GM10248 (cell line): ENCODE measurements around the gene NIN.

Experiments
- CTCF ChIA-PET: fragments of 300-600 bp; sonication (Branson Sonifier 250); formaldehyde crosslinking; extraction: SDS; loops from one replicate; lab custom pipeline; 2021; ENCODE audit warnings: antibody characterized with exemption; lab: Yijun Ruan, JAX
- POLR2A ChIA-PET: fragments of 350-650 bp; sonication (Branson Sonifier 250); formaldehyde crosslinking; extraction: SDS; loops from one replicate; lab custom pipeline; 2020; ENCODE audit warnings: antibody characterized with exemption; lab: Yijun Ruan, JAX
- DNase-seq: peaks from one replicate; pipeline ENCODE4 v3.0.0; 2012; ENCODE audit errors: extremely low spot score
- CTCF ChIP-seq: IDR thresholded peaks from 2 replicates; pipeline ENCODE4 v1.5.1; 2012; ENCODE audit warnings: mild to moderate bottlenecking, low read depth; ENCODE audit errors: extremely low read depth, missing control alignments, control extremely low read depth

NIN gene

GRCh38 chr14:50805396-50805795 is 25.6 kb downstream of the NIN start:
- ChIA-PET CTCF (interaction anchor here (0.9 to 8.6 kb wide), 5 partner anchors 9 to 55 kb away, joined by 6 to 42 read pairs (median 12); no protein-coding TSS in a partner anchor), POLR2A (interaction anchor here (1.0 kb wide), 1 partner anchor 13 kb away, joined by 3 read pairs; no protein-coding TSS in a partner anchor)

GRCh38 chr14:50804181-50804721 is 26.7 kb downstream of the NIN start:
- CTCF ChIA-PET: interaction anchor here (1.1 to 8.6 kb wide), 4 partner anchors 12 to 56 kb away, joined by 4 to 42 read pairs (median 16); no protein-coding TSS in a partner anchor
- no peak for DNase-seq
- POLR2A ChIA-PET: interaction anchor here (0.7 to 1.0 kb wide), 4 partner anchors 12 to 722 kb away, joined by 3 to 4 read pairs (median 3); no protein-coding TSS in a partner anchor
- no peak for TF ChIP-seq CTCF

More at GRCh38 chr14:50805396-50805795, 25.6 kb downstream of the NIN start:
- TF ChIP-seq CTCF: no peak
- DNase-seq: no peak

GRCh38 chr14:50801706-50802105 is 29.3 kb downstream of the NIN start:
- TF ChIP-seq CTCF: no peak
- ChIA-PET CTCF (interaction anchor here (0.7 to 4.3 kb wide), 4 partner anchors 9 to 24 kb away, joined by 3 to 21 read pairs (median 4); no protein-coding TSS in a partner anchor), POLR2A (interaction anchor here (0.8 kb wide), 1 partner anchor 20 kb away, joined by 4 read pairs; no protein-coding TSS in a partner anchor)
- DNase-seq: no peak

- POLR2A ChIA-PET: no interaction called here
- no peak for DNase-seq
- CTCF ChIA-PET: interaction anchor here (1.3 to 2.2 kb wide), 4 partner anchors 8 to 60 kb away, joined by 3 to 7 read pairs (median 6); no protein-coding TSS in a partner anchor
- TF ChIP-seq CTCF: no peak
Observed at GRCh38 chr14:50800032-50800431, 30.9 kb downstream of the NIN start.

GRCh38 chr14:50798048-50798421 is 32.9 kb downstream of the NIN start:
- peak; percentile 53 for DNase-seq
- no peak for TF ChIP-seq CTCF
- ChIA-PET POLR2A (no interaction called here), CTCF (interaction anchor here (1.1 to 14.5 kb wide), 7 partner anchors 10 to 62 kb away, joined by 3 to 207 read pairs (median 7); no protein-coding TSS in a partner anchor)

- TF ChIP-seq CTCF: no peak
- CTCF ChIA-PET: interaction anchor here (0.8 to 14.5 kb wide), 9 partner anchors 8 to 31 kb away, joined by 3 to 207 read pairs (median 5); no protein-coding TSS in a partner anchor
- DNase-seq: no peak
- POLR2A ChIA-PET: interaction anchor here (0.8 kb wide), 1 partner anchor 10 kb away, joined by 3 read pairs; no protein-coding TSS in a partner anchor
Observed at GRCh38 chr14:50797250-50798047, 33.5 kb downstream of the NIN start.
